ENCODE data around the gene RFX7. TPM values are rescaled to one million over a fixed set of nuclear protein-coding genes. Genes with fewer than 3 reads are reported as not detected.
A peak's percentile ranks its signal among the peaks of the same experiment; 100 is the strongest.

The RFX7 gene
- total RNA-seq, 1 donor from 2014 or later = 57.2 TPM

DNA sequence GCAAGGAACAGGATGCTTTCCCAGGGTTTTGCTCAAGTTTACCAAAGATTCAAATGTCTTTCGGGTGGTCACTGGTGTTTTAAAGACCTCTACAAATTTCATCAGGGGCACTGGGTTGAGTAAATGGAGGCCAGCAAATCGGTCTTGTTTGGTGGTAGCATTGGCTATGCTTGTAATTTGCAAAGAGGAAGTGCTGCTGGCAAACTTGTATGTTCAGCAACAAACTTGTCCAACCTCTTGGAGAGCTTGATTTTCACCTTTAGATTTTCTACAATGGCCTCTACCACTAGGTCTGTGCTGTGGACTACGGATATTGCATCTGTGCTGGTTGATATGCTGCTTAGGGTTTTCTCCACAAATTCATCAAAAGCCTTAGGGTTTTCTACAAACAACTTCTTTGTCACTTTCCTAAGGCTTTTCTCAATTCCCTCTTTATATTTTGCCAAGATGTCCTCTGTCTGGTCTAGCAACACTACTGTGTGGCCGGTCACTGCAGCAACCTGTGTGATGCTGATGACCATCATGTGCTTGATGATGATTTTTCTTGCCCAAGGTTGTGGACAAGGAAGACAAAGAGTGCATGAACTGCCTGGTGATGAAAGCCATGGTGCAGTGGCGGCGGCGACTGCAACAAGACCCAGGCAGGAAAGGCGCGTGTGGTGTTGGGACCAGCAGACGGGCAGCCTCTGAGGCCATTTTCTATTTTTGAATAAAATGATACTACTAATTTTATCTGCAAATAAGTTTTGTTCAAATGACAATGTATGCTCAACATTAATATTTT, 50.8 kb downstream of the RFX7 start:
- H3K36me3 Mint-ChIP-seq (ENCODE audit: low read depth) = peaks cover 6% of the 10 kb centered on the region
- H3K27ac Mint-ChIP-seq (ENCODE audit: unreplicated experiment) = no peak overlapping the region
- H3K9me3 Mint-ChIP-seq = no peaks in the 10 kb centered on the region
- DNase-seq (ENCODE audit: low read depth, low spot score) = no peak
- peaks cover 21% of the 10 kb centered on the region for H3K4me1 Mint-ChIP-seq
- H3K27me3 Mint-ChIP-seq (ENCODE audit: low read depth) = no peaks in the 10 kb centered on the region
- H3K4me3 Mint-ChIP-seq = no peak overlapping the region
- TF ChIP-seq, protein P1, sequence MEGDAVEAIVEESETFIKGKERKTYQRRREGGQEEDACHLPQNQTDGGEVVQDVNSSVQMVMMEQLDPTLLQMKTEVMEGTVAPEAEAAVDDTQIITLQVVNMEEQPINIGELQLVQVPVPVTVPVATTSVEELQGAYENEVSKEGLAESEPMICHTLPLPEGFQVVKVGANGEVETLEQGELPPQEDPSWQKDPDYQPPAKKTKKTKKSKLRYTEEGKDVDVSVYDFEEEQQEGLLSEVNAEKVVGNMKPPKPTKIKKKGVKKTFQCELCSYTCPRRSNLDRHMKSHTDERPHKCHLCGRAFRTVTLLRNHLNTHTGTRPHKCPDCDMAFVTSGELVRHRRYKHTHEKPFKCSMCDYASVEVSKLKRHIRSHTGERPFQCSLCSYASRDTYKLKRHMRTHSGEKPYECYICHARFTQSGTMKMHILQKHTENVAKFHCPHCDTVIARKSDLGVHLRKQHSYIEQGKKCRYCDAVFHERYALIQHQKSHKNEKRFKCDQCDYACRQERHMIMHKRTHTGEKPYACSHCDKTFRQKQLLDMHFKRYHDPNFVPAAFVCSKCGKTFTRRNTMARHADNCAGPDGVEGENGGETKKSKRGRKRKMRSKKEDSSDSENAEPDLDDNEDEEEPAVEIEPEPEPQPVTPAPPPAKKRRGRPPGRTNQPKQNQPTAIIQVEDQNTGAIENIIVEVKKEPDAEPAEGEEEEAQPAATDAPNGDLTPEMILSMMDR (conservative IDR thresholded peaks at IDR 0.05) = no peak

DNA sequence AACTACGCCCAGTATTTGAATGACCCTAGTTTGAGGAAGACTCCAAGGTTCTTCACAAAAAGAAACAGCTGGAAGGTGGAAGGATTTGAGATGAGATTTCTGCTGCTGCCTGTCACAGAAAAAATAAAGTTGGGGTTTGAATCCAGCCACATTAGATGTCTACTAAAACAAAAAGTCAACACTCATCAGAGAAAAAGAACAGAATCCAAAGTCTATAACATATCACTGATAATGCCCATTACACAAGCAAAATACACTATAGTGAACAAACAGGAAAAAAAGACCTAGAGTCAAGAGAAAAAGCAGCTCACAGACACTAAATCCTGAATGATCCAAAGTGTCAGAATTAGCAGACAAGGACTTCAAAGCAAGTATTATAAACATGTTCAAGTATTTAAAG, 56.0 kb downstream of the RFX7 start:
- DNase-seq (ENCODE audit: low read depth, low spot score) = no peak
- peaks cover 2% of the 10 kb centered on the region for H3K9me3 Mint-ChIP-seq
- no peak overlapping the region for H3K4me3 Mint-ChIP-seq
- H3K27me3 Mint-ChIP-seq (ENCODE audit: low read depth) = no peaks in the 10 kb centered on the region
- H3K36me3 Mint-ChIP-seq (ENCODE audit: low read depth) = peaks cover 20% of the 10 kb centered on the region
- TF ChIP-seq, protein P1 (conservative IDR thresholded peaks at IDR 0.05) = no peak
- peak overlapping the region; percentile 46 for H3K27ac Mint-ChIP-seq (ENCODE audit: unreplicated experiment)
- peaks cover 26% of the 10 kb centered on the region for H3K4me1 Mint-ChIP-seq

DNA sequence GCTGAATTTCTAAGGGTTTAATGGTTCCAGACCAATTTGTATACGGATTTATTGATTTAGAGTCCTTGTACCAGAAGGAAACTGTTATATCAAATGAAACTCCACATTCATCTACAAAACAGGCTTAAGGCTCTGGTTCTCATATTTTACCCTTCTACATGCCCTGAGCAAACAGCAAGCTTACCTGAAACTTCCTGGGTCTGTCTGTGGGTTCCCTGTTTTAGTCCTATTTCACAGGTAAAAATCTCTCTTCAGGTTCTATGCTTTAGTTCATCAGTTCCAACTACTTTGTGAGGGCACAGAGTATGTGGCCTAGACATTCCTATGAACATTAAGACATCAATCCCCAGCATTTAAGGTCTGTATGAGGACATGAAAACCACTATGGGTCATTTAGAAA, 57.7 kb downstream of the RFX7 start:
- Mint-ChIP-seq H3K4me1 (peaks cover 22% of the 10 kb centered on the region), H3K4me3 (no peak overlapping the region), H3K36me3 (ENCODE audit: low read depth) (peaks cover 22% of the 10 kb centered on the region), H3K27me3 (ENCODE audit: low read depth) (no peaks in the 10 kb centered on the region), H3K27ac (ENCODE audit: unreplicated experiment) (no peak overlapping the region), H3K9me3 (peaks cover 4% of the 10 kb centered on the region)
- no peak for DNase-seq (ENCODE audit: low read depth, low spot score)
- TF ChIP-seq, protein P1 (conservative IDR thresholded peaks at IDR 0.05) = no peak

DNA sequence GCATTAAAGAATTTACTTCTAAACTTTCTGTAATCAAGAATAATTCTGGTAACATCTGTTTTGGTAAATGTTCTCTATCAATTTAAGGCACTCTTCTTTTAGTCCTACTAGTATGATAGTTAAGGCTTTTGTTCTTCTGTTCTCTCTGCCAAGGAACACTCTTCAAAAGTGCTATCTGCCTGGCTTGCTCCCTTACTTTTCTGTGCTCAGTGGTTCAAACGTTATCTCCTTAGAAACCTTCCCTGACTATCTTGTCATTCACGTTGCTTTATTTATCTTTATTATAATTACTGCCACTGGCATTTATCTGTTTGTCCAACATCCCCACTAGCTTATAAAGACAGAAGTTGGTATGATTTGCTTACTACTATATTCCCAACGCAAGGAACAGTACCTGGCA, 59.2 kb downstream of the RFX7 start:
- Mint-ChIP-seq H3K36me3 (ENCODE audit: low read depth) (peaks cover 19% of the 10 kb centered on the region), H3K27me3 (ENCODE audit: low read depth) (no peaks in the 10 kb centered on the region), H3K4me3 (no peak overlapping the region), H3K4me1 (peaks cover 17% of the 10 kb centered on the region), H3K9me3 (peaks cover 4% of the 10 kb centered on the region), H3K27ac (ENCODE audit: unreplicated experiment) (no peak overlapping the region)
- TF ChIP-seq, protein P1 (conservative IDR thresholded peaks at IDR 0.05) = no peak
- no peak for DNase-seq (ENCODE audit: low read depth, low spot score)

DNA sequence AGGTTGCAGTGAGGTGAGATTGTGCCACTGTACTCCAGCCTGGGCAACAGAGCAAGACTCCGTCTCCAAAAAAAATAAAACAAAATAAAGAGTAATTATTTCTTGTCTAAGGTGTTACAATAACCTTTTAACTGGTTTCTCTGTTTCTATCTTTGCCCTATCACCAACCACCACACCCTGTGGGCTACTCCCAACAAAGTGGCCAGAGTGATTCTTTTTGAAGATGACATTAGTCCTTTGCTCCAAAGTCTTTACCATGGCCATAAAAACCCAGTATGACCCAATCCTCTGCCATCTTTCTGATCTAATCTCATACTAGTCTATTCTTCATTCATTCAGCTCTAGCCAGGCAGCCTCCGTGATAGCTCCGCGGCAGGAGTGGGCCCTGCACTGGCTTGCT, 62.8 kb downstream of the RFX7 start:
- peaks cover 9% of the 10 kb centered on the region for H3K4me1 Mint-ChIP-seq
- TF ChIP-seq, protein P1 (conservative IDR thresholded peaks at IDR 0.05) = no peak
- H3K4me3 Mint-ChIP-seq = no peak overlapping the region
- H3K36me3 Mint-ChIP-seq (ENCODE audit: low read depth) = peaks cover 18% of the 10 kb centered on the region
- H3K27ac Mint-ChIP-seq (ENCODE audit: unreplicated experiment) = no peak overlapping the region
- H3K9me3 Mint-ChIP-seq = peaks cover 4% of the 10 kb centered on the region
- no peak for DNase-seq (ENCODE audit: low read depth, low spot score)
- no peaks in the 10 kb centered on the region for H3K27me3 Mint-ChIP-seq (ENCODE audit: low read depth)
